Keratinocyte (primary cell): Measurements from ENCODE around the gene BRIP1. TPM values are rescaled to one million over a fixed set of nuclear protein-coding genes. Genes with fewer than 3 reads are reported as not detected.

Experiments used
- DNase-seq: peaks from one replicate; pipeline ENCODE4 v3.0.0-alpha.2; 2011; ENCODE audit warnings: low read depth, missing footprints, low spot score
- FAIRE-seq: peaks from 2 replicates; lab custom pipeline; 2011; peaks lifted over from hg19 to GRCh38; lab: Jason Lieb, UNC
- H2AFZ ChIP-seq: 2 replicates; pipeline ENCODE4 v1.6.0; 2012; ENCODE audit warnings: low read length, control low read depth, inconsistent platforms; ENCODE audit not compliant: control insufficient read depth
- H3K27ac ChIP-seq: 2 replicates; pipeline ENCODE4 v1.5.1; 2011; ENCODE audit warnings: low read length; ENCODE audit not compliant: control insufficient read depth, insufficient read depth
- H3K27me3 ChIP-seq: 3 replicates; pipeline ENCODE4 v1.6.0; 2011; ENCODE audit warnings: low read length; ENCODE audit not compliant: control insufficient read depth, insufficient read depth; ENCODE audit errors: extremely low read depth
- H3K36me3 ChIP-seq, 2 experiments: 2 replicates in 1 of 2; 3 replicates in 1 of 2; pipeline ENCODE4 v1.5.1; 2011; ENCODE audit warnings: low read length in 2 of 2, mild to moderate bottlenecking in 1 of 2; ENCODE audit not compliant: control insufficient read depth in 2 of 2, insufficient read depth in 2 of 2; ENCODE audit errors: extremely low read depth in 1 of 2
- H3K4me1 ChIP-seq: 3 replicates; pipeline ENCODE4 v1.5.1; 2011; ENCODE audit warnings: low read length; ENCODE audit not compliant: control insufficient read depth, insufficient read depth; ENCODE audit errors: extremely low read depth
- H3K4me2 ChIP-seq: 3 replicates; pipeline ENCODE4 v1.6.0; 2011; ENCODE audit warnings: low read depth, low read length; ENCODE audit not compliant: control insufficient read depth, insufficient read depth; ENCODE audit errors: extremely low read depth
- H3K4me3 ChIP-seq, 3 experiments: fragments of 200-600 bp in 1 of 3; sonication (generic) in 1 of 3; 2 replicates in 2 of 3; 3 replicates in 1 of 3; pipeline ENCODE4 v1.5.1; 2011 to 2016; ENCODE audit warnings: low read length in 3 of 3, mild to moderate bottlenecking in 3 of 3, control low read depth in 2 of 3, inconsistent platforms in 1 of 3, low read depth in 1 of 3, mixed read lengths in 1 of 3, mixed run types in 1 of 3, moderate library complexity in 1 of 3; ENCODE audit not compliant: control insufficient read depth in 2 of 3, insufficient read depth in 2 of 3; ENCODE audit errors: extremely low read depth in 1 of 3
- H3K79me2 ChIP-seq: 2 replicates; pipeline ENCODE4 v1.6.0; 2012; ENCODE audit warnings: low read length; ENCODE audit not compliant: control insufficient read depth, insufficient read depth
- H3K9ac ChIP-seq: 3 replicates; pipeline ENCODE4 v1.6.0; 2011; ENCODE audit warnings: low read length; ENCODE audit not compliant: control insufficient read depth, insufficient read depth; ENCODE audit errors: extremely low read depth
- H3K9me1 ChIP-seq: 3 replicates; pipeline ENCODE4 v1.6.0; 2011; ENCODE audit warnings: low read length; ENCODE audit not compliant: control insufficient read depth, insufficient read depth; ENCODE audit errors: extremely low read depth
- H3K9me3 ChIP-seq: 2 replicates; pipeline ENCODE4 v1.5.1; 2012; ENCODE audit warnings: low read depth, low read length; ENCODE audit not compliant: control insufficient read depth
- H4K20me1 ChIP-seq: 3 replicates; pipeline ENCODE4 v1.6.0; 2011; ENCODE audit warnings: low read length; ENCODE audit not compliant: control insufficient read depth, insufficient read depth; ENCODE audit errors: extremely low read depth
- EZH2 ChIP-seq: IDR thresholded peaks from one replicate; pipeline ENCODE4 v1.6.1; 2012; ENCODE audit warnings: inconsistent platforms, mild to moderate bottlenecking, low read length, moderate library complexity
- dilution Hi-C: fragments of 300-500 bp; cut with MboI; formaldehyde crosslinking; loops from one replicate; pipeline ENCODE4 v1.7.0; 2020; ENCODE audit warnings: low sequenced_read_pairs; ENCODE audit not compliant: extremely low pct_ligation_motif_present
- polyA plus RNA-seq, 5 experiments: library from polyadenylated mRNA; depleted of rRNA in 3 of 5; stranded (reverse) in 3 of 5; stranded (forward) in 1 of 5; unstranded in 1 of 5; fragments of >200 nt; gene quantifications; 1 replicate in 1 of 5; 2 replicates in 3 of 5; 3 replicates in 1 of 5; pipeline versions ENCODE4 v1.2.1 to v1.2.3, GENCODE V29; 2011 to 2012; ENCODE audit warnings: missing spikeins in 2 of 5, low read depth in 1 of 5, low replicate concordance in 1 of 5
- TF ChIP-seq, protein P1 (sequence below), 3 experiments: IDR thresholded peaks in 1 of 3; conservative IDR thresholded peaks in 1 of 3; optimal IDR thresholded peaks in 1 of 3; 2 replicates in 2 of 3; 3 replicates in 1 of 3; pipeline versions ENCODE3 to v1.5.1; 2011; ENCODE audit warnings: low read length in 3 of 3, mild to moderate bottlenecking in 3 of 3, moderate library complexity in 2 of 3, control low read depth in 1 of 3, inconsistent platforms in 1 of 3; ENCODE audit not compliant: insufficient read depth in 2 of 3; ENCODE audit errors: extremely low read depth in 1 of 3

BRIP1 gene
- polyA plus RNA-seq, 1 donor (not counting 4 experiments of a cell fraction or from before 2014, with no cell fraction given): 4.0 TPM

DNA sequence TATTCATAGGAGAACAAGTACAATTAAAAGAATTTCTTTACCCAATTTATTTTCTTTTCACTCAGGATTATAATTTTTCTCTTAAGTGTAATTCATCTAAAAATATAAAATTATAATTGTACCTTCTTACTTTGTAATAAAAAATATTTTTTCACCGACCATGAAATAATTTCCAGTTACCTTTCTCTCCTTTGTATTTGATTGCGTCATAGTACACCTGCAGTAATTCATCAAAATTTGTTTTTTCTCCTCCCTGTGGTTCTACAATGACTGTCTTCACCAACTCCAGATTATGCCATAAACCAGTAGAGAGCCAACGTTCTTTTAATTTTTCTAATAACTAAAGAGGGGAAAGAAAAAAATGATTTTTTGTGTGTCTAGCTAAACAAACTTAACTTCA lies 119.1 kb downstream of the BRIP1 start:
- H3K9ac ChIP-seq: no peak overlapping the region
- DNase-seq: no peak
- H3K4me1 ChIP-seq: no peaks in the 10 kb centered on the region
- no peaks in the 10 kb centered on the region for H4K20me1 ChIP-seq
- FAIRE-seq: no peak
- H3K27me3 ChIP-seq: no peaks in the 10 kb centered on the region
- H3K4me2 ChIP-seq: no peak overlapping the region
- no peaks in the 10 kb centered on the region for H3K9me3 ChIP-seq
- H3K36me3 ChIP-seq: no peaks in the 10 kb centered on the region
- no peaks in the 10 kb centered on the region for H3K9me1 ChIP-seq
- H3K27ac ChIP-seq: no peak overlapping the region
- no peak overlapping the region for H2AFZ ChIP-seq
- dilution Hi-C loops: no loop called here
- TF ChIP-seq, protein P1, sequence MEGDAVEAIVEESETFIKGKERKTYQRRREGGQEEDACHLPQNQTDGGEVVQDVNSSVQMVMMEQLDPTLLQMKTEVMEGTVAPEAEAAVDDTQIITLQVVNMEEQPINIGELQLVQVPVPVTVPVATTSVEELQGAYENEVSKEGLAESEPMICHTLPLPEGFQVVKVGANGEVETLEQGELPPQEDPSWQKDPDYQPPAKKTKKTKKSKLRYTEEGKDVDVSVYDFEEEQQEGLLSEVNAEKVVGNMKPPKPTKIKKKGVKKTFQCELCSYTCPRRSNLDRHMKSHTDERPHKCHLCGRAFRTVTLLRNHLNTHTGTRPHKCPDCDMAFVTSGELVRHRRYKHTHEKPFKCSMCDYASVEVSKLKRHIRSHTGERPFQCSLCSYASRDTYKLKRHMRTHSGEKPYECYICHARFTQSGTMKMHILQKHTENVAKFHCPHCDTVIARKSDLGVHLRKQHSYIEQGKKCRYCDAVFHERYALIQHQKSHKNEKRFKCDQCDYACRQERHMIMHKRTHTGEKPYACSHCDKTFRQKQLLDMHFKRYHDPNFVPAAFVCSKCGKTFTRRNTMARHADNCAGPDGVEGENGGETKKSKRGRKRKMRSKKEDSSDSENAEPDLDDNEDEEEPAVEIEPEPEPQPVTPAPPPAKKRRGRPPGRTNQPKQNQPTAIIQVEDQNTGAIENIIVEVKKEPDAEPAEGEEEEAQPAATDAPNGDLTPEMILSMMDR (optimal IDR thresholded peaks at IDR 0.05 in 1 of 3, IDR thresholded peaks at IDR 0.05 in 1 of 3, conservative IDR thresholded peaks at IDR 0.05 in 1 of 3; ENCODE audit: extremely low read depth in 1 of 3, insufficient read depth in 2 of 3, low read length in 3 of 3): no peak
- no peak for TF ChIP-seq EZH2
- H3K4me3 ChIP-seq: no peak overlapping the region
- no peaks in the 10 kb centered on the region for H3K79me2 ChIP-seq

DNA sequence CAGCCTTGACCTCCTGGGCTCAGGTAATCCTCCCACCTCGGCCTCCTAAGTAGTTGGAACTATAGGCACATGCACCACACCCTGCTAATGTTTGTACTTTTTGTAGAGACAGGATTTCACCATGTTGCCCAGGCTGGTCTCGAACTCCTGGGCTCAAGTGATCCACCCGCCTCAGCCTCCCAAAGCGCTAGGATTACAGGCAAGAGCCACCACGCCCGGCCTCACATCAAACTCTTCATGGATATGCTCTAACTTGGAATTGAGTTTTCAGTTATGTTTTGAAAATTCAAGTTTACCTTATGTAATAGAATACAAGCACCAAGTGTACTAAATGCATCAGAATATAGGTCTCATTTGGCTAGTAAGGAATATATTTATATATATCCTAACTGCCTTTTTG lies 119.6 kb downstream of the BRIP1 start:
- H3K27ac ChIP-seq: no peak overlapping the region

More for the DNA sequence above, 119.6 kb downstream of the BRIP1 start:
- TF ChIP-seq, protein P1 (optimal IDR thresholded peaks at IDR 0.05 in 1 of 3, IDR thresholded peaks at IDR 0.05 in 1 of 3, conservative IDR thresholded peaks at IDR 0.05 in 1 of 3; ENCODE audit: extremely low read depth in 1 of 3, insufficient read depth in 2 of 3, low read length in 3 of 3): no peak
- TF ChIP-seq EZH2: no peak
- no peak overlapping the region for H3K4me2 ChIP-seq
- H3K9me3 ChIP-seq: no peaks in the 10 kb centered on the region
- H3K9ac ChIP-seq: no peak overlapping the region
- no peak overlapping the region for H3K4me3 ChIP-seq
- no peaks in the 10 kb centered on the region for H3K27me3 ChIP-seq
- dilution Hi-C loops: no loop called here
- FAIRE-seq (no peak), DNase-seq (no peak)
- H3K9me1 ChIP-seq: no peaks in the 10 kb centered on the region
- no peaks in the 10 kb centered on the region for H4K20me1 ChIP-seq
- H3K4me1 ChIP-seq: no peaks in the 10 kb centered on the region
- H3K79me2 ChIP-seq: no peaks in the 10 kb centered on the region
- H3K36me3 ChIP-seq: no peaks in the 10 kb centered on the region
- no peak overlapping the region for H2AFZ ChIP-seq
